Esophagus muscularis mucosa (tissue), 3 donors: Measurements from ENCODE around the gene ARL6IP1.

Source experiments
- POLR2A ChIP-seq: fragments of 450-650 bp; IDR thresholded peaks from one replicate; pipeline ENCODE4 v1.6.1; 2017; ENCODE audit warnings: antibody characterized with exemption, moderate library complexity, mild to moderate bottlenecking, low read depth
- POLR2AphosphoS5 ChIP-seq, 2 donors: sonication (generic); formaldehyde crosslinking; IDR thresholded peaks; one replicate each; pipeline ENCODE4 v1.6.1; 2017; ENCODE audit warnings: antibody characterized with exemption in 2 of 2
- TF ChIP-seq, protein P1 (sequence below), 3 experiments: fragments of 200-600 bp in 2 of 3; fragments of 450-650 bp in 1 of 3; sonication (generic) in 2 of 3; IDR thresholded peaks; one replicate each; pipeline ENCODE4 v1.5.1; 2017 to 2019; ENCODE audit warnings: antibody characterized with exemption in 3 of 3, mild to moderate bottlenecking in 2 of 3, moderate library complexity in 1 of 3

DNA sequence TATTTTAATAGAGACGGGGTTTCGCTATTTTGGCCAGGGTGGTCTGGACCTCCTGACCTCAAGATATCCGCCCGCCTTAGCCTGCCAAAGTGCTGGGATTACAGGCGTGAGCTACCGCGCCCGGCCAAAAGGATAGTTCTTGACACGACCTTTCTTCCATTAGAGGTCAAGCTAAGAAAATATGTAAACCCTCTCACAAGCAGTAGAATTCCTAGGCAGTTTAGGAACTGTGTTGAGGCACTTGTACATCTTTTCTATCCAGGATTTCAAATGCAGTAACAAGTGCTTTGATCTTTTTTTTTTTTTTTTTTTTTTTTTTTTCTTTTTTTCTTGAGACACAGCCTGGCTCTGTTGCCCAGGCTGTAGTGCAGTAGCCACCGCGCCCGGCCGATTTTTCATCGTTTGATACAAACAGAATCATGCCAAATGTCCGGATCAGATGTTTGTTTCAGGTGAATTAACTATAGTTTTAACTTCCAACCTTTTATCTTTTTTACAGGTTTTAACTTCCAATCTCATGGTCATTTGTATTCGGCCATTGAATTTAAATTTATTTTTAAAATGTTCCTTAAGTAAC lies 1.5 kb upstream of the ARL6IP1 start:
- TF ChIP-seq, protein P1, sequence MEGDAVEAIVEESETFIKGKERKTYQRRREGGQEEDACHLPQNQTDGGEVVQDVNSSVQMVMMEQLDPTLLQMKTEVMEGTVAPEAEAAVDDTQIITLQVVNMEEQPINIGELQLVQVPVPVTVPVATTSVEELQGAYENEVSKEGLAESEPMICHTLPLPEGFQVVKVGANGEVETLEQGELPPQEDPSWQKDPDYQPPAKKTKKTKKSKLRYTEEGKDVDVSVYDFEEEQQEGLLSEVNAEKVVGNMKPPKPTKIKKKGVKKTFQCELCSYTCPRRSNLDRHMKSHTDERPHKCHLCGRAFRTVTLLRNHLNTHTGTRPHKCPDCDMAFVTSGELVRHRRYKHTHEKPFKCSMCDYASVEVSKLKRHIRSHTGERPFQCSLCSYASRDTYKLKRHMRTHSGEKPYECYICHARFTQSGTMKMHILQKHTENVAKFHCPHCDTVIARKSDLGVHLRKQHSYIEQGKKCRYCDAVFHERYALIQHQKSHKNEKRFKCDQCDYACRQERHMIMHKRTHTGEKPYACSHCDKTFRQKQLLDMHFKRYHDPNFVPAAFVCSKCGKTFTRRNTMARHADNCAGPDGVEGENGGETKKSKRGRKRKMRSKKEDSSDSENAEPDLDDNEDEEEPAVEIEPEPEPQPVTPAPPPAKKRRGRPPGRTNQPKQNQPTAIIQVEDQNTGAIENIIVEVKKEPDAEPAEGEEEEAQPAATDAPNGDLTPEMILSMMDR (IDR thresholded peaks at IDR 0.05), result no peak
- no peak for TF ChIP-seq POLR2AphosphoS5 (IDR thresholded peaks at IDR 0.05)
- no peak for TF ChIP-seq POLR2A
